ENCODE results near the gene CCDC102B.

CCDC102B gene

DNA sequence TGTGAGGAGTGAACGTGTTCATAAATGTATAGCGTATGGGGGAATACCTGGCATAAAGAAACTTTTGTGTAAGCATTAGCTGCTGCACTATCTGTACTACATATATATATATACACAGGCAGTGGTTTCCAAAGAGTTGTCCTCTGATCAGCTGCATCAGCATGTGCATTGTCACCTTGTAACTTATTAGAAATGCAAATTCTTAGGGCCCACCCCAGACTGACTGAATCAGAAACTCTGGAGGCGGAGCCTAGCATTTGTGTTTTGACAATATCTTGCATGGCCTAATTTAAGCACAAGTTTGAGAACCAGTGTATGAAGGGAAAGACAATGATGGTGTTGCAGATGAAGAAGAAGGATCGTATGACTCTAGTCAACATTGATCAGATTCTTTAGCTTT is 299.5 kb downstream of the CCDC102B start:
- no peak for DNase-seq (ENCODE audit: low read depth)

DNA sequence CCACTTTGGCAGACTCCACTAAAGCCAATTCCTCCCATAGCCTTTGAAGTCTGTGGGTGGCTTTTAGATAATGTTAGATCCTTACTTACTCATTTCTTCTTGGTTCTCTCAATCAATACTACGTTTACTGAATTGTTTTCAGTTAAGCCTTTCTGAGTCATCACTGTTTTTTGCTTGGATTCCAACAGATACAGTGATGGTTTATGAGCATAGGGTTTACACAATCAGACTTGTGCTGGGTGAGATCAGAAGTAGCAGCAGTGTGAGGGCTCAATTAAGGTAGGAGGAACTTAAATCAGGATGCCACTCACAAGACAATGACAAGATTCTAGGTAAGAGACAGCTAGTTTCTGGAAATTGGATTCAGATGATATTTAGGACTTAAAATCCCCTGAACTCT is 305.1 kb downstream of the CCDC102B start:
- no peak for DNase-seq (ENCODE audit: low read depth)

Data from stimulated activated CD4-positive, alpha-beta T cell treated with anti-CD3 and anti-CD28 coated beads, Interleukin-2, amount 100 ng/mL, for 4 hours (primary cell).